K562 (cell line): ENCODE results near the gene PTPRM. TPM values are rescaled to one million over a fixed set of nuclear protein-coding genes. Genes with fewer than 3 reads are reported as not detected.

Source experiments
- LEF1 ChIP-seq: fragments of 450-650 bp; IDR thresholded peaks from 2 replicates; pipeline ENCODE4 v1.6.1; 2016; ENCODE audit warnings: mild to moderate bottlenecking
- NEUROD1 ChIP-seq: fragments of 150-350 bp; IDR thresholded peaks from 2 replicates; pipeline ENCODE4 v1.6.1; 2014; ENCODE audit warnings: borderline replicate concordance, low read length, low read depth; ENCODE audit not compliant: partially characterized antibody
- RBM15 ChIP-seq: fragments of 200-400 bp; formaldehyde crosslinking; IDR thresholded peaks from 2 replicates; pipeline ENCODE4 v1.6.1; 2018; ENCODE audit warnings: mild to moderate bottlenecking, low read length, moderate library complexity; ENCODE audit not compliant: insufficient read depth
- TCF7 ChIP-seq: sonication (generic); IDR thresholded peaks from 2 replicates; pipeline ENCODE4 v1.6.1; 2016; ENCODE audit warnings: antibody characterized with exemption, borderline replicate concordance
- ZNF584 ChIP-seq: fragments of 200-800 bp; sonication (Bioruptor generic); IDR thresholded peaks from 2 replicates; pipeline ENCODE4 v1.6.1; 2016; ENCODE audit warnings: low read depth, mild to moderate bottlenecking, missing genetic modification characterization, missing compliant biosample characterization
- polyA plus RNA-seq, 8 experiments: library from polyadenylated mRNA; depleted of rRNA in 4 of 8; stranded (reverse) in 5 of 8; unstranded in 3 of 8; fragments of >200 nt; fragmentation: Nextera tagmentation in 2 of 8; fragmentation: Illumina TruSeq in 1 of 8; extraction: Ambion mirVana in 2 of 8; extraction: Trizol in 1 of 8; gene quantifications; 2 replicates each; pipeline versions ENCODE4 v1.2.1 to v1.2.3, GENCODE V29; 2011 to 2014; ENCODE audit warnings: inconsistent platforms in 1 of 8, missing spikeins in 1 of 8
- total RNA-seq, 7 experiments: library from RNA; depleted of rRNA in 6 of 7; stranded (reverse); fragments of >200 nt in 6 of 7; fragmentation: Illumina TruSeq in 2 of 7; extraction: Trizol in 2 of 7; gene quantifications; 2 replicates each; pipeline versions ENCODE4 v1.2.1 to v1.2.3, GENCODE V29; 2011 to 2021; ENCODE audit warnings: low replicate concordance in 1 of 7
- TF ChIP-seq, protein P1 (sequence below): sonication (generic); formaldehyde crosslinking; IDR thresholded peaks from 2 replicates; pipeline ENCODE4 v1.8.1; 2023; ENCODE audit warnings: mild to moderate bottlenecking, missing genetic modification reagents
- TF ChIP-seq, protein P2 (sequence below): fragments of 450-650 bp; IDR thresholded peaks from 2 replicates; pipeline ENCODE4 v1.6.1; 2016; ENCODE audit warnings: missing biosample characterization, missing genetic modification characterization
- TF ChIP-seq, protein P3 (sequence below): fragments of 450-650 bp; IDR thresholded peaks from 2 replicates; pipeline ENCODE4 v1.6.1; 2018; ENCODE audit warnings: mild to moderate bottlenecking, low read depth; ENCODE audit not compliant: partially characterized antibody

The PTPRM gene
- total and polyA plus RNA-seq, 9 of the 15 experiments (the other 6 are each of a cell fraction or from before 2014, with no cell fraction given), result 0.03 to 0.16 (median 0.08) TPM; not detected in 3

DNA sequence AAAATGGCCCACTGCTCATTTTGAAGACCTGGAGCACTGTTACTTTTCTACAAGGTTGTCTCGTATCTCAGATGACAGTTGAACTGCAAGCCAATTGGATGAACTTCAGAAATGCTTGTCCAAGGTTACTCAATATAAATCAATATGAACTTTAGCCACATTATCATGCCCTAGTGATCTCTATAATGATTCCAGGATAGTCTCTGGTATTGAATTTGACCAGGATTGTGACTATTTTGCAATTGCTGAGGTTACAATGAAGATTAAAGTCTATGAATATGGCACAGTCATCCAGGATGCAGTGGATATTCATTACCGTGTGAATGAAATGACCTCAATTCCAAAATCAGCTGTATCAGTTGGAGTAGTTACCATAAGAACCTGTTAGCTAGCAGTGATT is 846.1 kb downstream of the PTPRM start (continued):
- TF ChIP-seq, protein P1, sequence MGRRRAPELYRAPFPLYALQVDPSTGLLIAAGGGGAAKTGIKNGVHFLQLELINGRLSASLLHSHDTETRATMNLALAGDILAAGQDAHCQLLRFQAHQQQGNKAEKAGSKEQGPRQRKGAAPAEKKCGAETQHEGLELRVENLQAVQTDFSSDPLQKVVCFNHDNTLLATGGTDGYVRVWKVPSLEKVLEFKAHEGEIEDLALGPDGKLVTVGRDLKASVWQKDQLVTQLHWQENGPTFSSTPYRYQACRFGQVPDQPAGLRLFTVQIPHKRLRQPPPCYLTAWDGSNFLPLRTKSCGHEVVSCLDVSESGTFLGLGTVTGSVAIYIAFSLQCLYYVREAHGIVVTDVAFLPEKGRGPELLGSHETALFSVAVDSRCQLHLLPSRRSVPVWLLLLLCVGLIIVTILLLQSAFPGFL (CRISPR knock-in tag), result no peak
- TF ChIP-seq ZNF584 (no peak), NEUROD1 (no peak), LEF1 (no peak), TCF7 (no peak), RBM15 (no peak)
- TF ChIP-seq, protein P2, sequence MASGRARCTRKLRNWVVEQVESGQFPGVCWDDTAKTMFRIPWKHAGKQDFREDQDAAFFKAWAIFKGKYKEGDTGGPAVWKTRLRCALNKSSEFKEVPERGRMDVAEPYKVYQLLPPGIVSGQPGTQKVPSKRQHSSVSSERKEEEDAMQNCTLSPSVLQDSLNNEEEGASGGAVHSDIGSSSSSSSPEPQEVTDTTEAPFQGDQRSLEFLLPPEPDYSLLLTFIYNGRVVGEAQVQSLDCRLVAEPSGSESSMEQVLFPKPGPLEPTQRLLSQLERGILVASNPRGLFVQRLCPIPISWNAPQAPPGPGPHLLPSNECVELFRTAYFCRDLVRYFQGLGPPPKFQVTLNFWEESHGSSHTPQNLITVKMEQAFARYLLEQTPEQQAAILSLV, result no peak
- TF ChIP-seq, protein P3, sequence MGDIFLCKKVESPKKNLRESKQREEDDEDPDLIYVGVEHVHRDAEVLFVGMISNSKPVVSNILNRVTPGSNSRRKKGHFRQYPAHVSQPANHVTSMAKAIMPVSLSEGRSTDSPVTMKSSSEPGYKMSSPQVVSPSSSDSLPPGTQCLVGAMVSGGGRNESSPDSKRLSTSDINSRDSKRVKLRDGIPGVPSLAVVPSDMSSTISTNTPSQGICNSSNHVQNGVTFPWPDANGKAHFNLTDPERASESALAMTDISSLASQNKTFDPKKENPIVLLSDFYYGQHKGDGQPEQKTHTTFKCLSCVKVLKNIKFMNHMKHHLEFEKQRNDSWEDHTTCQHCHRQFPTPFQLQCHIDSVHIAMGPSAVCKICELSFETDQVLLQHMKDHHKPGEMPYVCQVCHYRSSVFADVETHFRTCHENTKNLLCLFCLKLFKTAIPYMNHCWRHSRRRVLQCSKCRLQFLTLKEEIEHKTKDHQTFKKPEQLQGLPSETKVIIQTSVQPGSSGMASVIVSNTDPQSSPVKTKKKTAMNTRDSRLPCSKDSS, result no peak
